GM21529 (cell line): ENCODE measurements around the gene MYLK2.
"Not testable (repeated sequence)": the region's sequence is repeated elsewhere in the genome, so short reads cannot be mapped to it uniquely, and the experiment has no call there.

ENCODE experiments used
- ATAC-seq: cut with Tn5 transposase; IDR thresholded peaks from one replicate; pipeline ENCODE4 v1.9.1; 2021; ENCODE audit not compliant: unreplicated experiment

The MYLK2 gene

DNA sequence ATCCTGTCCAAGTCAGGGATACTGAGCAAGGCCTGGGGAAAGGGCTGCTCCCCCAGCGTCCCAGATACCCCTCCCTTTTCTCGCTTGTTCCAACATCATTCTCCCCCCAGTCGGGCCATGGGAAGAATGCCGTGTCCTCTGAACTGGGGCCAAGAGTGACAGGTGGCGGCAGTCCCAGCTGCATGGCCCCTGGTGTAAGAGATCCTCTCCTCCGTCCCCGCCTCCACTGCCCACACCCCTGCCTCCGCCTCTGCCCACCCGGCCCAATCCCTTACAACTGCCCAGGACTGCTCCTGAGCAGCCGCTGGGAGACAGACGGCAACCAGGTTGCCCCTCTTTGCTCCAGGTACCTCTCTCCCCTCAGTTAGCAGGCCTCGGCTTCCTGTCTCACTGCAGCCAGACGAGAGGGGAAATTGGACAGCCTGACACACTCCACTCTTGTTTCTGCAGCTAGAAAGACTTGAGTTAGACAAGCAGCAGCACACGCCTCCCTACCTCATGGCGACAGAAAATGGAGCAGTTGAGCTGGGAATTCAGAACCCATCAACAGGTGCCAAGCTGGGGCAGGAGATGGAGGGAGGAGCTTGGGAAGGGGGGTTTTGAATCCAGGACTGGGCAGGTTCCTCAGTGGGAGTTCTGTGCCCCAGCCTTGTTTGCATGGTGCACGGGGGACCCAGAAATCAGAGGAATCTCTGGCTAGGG, at the start of gene MYLK2:
Gene MYLK2 (plus strand): TSS at position 274 of the 702 bp plus-strand sequence. CDS start 225 bp downstream, at position 499.
- ATAC-seq: no peak

DNA sequence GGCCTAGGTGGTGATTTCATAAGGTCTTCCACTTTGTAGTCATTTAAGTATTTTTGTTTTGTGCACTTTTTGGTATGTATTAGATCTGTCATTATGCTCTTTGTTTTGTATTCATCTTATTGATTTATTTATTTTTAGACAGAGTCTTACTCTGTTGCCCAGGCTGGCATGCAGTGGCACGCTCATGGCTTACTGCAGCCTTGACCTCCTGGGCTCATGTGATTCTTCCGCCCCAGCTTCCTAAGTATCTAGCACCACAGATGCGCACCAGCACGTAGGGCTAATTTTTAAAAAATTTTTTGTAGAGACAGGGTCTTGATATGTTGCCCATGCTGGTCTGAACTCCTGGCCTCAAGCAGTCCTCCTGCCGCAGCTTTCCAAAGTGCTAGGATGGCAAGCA, 49.5 kb upstream of the MYLK2 start:
- ATAC-seq: no peak

DNA sequence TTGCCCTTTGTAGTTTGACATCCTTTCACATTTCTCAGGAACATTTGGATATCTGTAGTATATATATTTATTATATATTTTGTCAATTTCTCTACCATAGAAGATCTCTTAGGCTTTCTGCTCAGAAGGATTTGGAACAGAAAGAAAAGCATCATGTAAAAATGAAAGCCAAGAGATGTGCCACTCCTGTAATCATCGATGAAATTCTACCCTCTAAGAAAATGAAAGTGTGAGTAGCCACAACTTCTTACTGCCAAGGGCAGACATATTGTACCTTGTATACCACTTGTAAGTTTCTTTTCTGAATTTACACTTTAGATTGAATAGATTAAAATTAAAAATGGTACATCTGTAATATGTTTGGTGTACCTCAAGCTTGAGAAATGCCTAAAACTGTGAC, 48.9 kb upstream of the MYLK2 start:
- ATAC-seq: no peak

DNA sequence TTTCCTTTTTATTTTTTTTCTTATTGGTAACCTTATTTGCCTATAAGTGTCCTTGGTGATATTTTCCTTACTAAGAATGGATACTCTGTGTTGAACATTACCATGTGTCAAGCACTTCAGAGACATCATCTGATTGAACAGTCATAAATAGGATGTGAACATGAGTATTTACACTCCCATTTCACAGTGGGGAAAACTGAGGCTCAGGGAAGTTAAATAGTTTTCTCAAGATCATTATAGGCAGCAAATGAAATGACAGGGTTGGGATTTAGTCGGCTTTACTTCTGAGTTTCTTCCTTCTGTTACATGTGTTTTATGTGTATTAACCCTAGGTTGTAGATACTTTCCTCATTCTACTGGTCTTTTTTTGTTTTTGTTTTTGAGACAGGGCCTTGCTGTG, 44.7 kb upstream of the MYLK2 start:
- no peak for ATAC-seq

DNA sequence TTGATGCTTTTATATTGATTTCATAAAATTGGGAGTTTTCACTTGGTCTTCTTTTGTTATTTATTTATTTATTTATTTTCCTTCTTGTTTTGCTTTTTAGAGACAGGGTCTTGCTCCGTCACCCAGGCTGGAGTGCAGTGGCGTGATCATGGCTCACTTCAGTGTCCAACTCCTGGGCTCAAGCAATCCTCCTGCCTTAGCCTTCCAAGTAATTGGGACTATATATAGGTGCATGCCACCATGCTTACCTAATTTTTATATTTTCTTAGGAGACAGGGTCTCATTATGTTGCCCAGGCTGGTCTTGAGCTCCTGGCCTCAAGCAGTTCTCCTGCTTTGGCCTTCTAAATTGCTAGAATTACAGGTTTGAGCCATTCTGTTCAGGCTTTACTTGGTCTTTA, 38.3 kb upstream of the MYLK2 start:
- ATAC-seq: no peak

DNA sequence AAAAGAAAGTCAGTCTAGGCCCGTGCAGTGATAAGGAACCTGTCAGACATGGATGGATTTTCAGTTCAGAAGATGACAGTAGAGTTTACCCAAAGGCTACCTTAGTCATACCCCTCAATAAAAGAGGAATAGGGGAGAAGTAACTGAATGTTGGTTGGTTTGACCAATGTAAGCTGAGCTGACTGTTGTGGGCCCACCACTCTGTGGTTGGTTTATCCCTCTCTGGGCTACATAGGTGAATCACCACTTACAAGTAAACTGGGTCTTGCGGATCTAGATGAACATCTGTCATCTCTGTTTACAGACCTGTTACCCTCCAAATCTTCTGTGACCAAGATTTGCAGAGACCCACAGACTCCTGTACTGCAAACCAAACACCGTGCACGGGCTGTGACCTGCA, 37.2 kb upstream of the MYLK2 start:
- ATAC-seq: no peak

DNA sequence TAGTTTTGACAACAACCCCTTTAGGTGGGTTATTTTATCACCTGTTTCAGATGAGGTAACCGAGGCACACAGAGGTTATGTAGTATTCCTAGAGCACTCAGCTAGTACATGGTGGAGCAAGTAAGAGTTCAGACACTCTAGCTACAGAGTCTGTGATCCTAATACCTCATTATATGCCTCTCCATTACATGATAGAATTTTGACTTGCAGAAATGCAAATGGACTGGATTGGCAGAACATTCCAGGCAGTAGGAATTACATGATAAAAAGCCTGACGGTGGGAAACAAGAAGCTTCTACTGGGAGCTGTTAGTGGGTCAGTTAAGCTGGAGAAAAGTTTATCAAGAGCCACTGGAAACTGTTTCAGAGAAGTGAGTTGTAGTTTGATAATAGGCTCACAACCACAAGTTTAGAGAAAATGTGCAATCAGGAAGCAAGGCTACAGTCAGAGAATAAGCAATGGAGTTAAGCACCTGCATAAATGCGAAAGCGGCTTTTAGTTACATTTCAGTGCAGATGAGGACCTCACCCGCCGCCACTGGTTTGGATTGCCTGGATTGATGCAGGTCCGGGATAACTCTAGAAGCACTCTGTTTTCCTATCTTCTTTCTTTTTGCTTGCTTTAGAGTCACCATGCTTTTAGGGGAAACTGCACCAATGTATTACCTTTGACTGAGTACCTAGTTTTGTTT, 34.7 kb upstream of the MYLK2 start:
- no peak for ATAC-seq

DNA sequence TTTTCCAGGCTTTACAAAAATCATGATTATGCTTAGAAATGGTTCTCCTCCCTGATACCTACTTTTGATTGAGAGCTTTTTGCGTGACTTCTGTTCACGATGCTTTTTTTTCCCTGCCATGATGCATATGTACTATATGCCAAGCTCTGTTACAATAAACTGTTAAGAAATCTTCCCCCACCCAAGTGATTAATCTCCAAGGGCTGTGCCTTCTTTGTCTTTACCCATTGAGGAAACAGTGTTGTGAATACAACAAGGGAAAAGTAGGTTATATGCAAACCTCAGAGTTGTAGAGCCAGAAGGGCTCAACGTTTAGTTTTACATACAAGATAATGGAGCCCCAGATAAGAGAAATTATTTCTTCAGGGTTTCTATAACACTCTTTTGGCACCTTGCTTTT, 34.1 kb upstream of the MYLK2 start:
- ATAC-seq: no peak

DNA sequence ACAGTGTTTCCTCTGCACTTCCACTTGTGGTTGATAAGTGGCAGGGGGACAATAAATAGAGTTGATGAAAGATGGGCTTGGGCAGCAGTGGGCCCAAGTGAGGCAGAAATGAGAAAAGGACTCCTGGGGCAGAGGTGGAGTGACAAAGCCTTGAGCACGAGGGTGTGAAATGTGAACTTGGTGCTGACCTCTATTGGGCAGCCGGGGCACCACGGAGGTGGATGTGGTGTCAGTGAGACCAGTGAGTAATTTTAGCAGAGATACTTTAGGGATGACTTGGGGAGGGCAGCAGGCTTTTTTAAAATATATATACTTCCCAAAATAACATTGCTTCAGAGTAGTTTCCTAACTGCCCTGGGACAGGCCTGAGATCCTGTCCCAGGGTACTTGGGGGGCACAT, 30.6 kb upstream of the MYLK2 start:
- no peak for ATAC-seq

DNA sequence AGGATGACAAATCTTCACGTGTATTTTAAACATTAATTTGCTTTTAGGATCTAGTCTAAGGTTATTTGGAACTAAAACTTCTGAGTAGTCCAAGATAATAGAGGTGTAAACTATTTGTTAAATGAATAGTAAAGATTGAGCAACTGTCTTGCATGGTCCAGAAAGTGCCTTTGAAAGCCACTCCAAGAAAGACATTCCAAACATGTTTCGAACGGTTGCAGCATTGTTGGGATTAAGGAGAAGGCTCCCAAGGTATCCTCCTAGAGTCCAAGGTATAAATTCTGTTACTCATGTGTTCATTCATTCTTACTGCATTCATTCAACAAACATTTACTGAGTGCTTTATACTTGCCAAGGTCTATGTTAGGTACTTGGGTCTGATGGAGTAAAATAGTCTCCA, 28.8 kb upstream of the MYLK2 start:
- ATAC-seq: no peak

DNA sequence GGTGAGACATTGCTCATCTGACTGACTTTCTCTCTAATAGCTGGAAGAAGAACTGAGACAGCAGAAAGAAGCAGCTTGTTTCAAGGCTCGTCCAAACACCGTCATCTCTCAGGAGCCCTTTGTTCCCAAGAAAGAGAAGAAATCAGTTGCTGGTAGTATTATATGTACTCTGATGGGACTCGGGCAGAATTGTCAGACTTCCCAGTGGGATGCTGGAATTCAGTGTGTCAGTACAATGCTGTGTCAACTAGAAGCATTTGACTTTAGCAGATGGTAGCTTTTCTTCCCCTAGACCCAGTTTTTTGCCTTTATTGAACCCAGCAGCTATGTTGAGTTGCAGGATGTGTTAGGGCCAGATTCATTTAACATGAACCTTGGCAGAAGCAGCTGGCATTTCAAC, 21.8 kb upstream of the MYLK2 start:
- no peak for ATAC-seq

DNA sequence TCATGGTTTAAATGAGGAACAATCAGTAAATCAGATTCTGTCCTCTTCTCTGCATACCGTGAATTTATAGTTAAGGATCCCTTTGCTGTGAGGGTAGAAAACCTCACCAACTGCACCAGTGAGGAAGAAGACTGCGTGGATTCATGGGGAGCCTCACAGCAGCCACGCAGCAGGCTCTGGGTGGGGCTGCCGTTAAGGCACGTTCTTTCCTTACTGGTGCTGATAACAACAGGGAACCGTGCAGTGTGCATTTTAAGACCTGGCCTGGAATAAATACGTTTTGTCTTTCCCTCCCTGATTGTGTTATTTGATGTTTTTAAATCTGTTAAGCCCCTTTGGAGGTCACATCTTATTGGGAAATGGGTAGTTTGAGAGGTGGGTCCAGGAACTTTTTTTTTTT, 17.6 kb upstream of the MYLK2 start:
- no peak for ATAC-seq

DNA sequence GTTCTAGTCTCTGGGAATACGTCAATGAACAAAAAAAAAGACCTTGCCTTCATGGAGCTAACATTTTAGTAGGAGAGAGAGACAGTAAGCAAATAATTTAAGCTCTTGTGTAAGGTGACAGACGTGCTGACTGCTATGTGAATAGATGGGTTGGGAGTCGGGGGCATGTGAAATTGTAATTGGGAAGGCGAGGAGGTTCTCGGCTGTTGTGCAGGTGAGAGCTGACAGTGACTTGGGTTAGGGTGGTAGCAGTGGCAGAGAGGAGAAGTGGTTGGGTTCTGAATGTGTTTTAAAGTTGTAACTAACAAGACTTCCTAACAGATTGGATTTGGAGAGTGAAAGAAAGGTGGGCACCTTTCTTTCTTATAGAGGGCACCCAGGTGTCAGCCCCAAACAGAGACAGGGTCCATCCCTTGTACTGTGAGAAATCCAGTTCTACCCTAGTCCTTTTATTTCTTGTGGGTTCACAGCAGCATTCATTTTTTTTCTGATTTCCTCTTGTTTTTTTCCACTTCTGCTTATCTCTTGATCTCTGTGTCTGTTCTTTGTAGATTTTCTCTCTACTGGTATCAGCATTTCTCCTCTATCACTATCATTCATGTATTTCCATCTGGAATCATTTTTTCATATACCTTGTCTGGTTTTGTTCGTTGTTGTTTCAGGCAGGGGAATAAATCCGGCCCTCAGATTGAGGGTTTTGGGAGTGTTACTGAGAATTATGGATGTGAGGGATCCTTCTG, 15.4 kb upstream of the MYLK2 start:
- ATAC-seq: no peak

DNA sequence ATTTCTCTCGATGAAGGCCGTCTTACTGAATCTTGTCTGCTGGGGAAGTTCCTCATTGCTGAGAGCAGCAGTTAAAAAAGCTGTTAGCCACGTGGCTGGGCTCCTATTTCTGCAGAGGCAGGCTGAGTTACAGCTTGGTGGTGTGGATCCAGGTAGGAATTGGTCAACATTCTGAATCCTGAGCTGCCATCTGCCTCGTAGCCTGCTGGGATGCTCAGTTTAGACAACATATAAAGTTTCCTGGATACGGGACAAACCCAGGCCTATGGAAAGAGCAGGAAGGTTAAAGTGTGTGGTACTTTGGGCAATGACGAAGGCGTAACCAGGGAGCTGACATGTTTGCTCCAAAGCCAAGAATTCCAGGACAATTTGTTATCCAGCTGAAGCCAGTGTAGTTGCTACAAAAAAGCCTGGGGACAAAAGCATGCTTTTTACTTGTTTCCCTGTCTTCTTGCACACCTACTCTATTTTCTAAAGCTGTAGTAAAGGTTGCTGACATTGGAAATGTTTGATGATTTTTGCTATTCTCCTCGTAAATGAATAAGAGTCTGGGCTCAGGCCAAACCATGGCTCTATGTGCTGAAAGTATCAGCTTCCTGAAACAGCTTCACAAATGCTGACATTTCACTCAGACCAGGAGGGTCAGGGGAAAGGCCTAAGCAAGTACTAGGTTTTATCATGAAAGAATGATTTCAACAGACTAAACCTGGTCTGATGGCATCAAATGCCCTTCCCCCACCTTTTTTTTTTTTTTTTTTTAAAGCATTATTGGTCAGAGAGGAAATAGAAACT, 12.4 kb upstream of the MYLK2 start:
- no peak for ATAC-seq

DNA sequence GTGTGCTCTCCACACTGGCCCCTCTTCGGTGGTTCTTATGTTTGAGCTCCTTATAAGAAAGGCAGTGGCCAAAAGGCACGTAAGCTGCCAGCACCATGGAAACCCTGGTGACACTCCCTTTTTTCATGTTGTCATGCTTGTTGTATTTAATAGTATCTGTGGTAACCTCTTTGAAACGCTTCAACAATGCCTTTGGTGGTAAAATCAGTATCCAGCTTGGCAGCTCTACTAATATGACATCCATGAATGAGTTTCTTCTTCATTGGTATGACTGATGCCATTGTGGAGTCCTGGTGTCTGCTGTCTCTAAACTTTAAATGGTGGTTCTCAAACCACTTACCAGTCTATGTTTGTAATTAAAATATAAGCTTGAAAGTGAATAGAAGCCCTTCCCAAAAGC, 10.7 kb upstream of the MYLK2 start:
- no peak for ATAC-seq

DNA sequence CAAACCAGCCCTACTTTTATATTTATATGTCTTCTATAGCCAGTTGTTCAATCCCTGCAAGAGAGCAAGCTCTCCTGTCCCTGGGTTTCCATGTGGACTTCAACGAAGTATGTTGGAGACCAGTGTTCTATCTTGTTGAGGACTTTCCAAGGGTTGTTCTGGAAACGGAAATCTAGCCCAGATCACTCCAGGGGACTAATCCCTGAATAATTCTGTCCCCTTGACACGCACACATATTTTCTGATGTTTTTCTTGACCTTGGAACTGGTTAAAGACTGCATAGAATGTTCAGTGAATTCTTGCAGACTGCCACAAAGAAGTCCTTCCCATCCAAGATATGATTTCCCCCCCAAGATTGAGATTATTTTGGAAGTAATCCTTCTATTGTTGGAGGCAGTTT, 9.5 kb upstream of the MYLK2 start:
- no peak for ATAC-seq

DNA sequence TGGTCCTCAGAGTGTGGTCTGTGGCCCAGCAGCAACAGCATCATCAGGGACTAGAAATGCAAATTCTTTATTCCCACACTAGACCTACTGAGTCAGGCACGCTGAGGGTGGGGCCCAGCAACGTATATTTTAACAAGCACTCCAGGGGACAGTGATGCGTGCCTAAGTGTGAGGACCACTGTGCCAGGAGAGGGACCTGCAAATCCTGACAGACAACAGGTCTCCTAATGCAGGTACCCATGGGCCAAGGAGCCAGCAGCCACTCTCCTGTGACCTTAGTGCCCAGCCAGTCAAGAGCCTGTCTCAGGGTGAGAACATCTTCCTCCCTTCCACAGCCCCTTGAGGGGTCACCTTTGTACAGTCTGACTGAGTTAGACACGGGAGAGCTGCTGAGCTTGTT, 8.0 kb upstream of the MYLK2 start:
- no peak for ATAC-seq

DNA sequence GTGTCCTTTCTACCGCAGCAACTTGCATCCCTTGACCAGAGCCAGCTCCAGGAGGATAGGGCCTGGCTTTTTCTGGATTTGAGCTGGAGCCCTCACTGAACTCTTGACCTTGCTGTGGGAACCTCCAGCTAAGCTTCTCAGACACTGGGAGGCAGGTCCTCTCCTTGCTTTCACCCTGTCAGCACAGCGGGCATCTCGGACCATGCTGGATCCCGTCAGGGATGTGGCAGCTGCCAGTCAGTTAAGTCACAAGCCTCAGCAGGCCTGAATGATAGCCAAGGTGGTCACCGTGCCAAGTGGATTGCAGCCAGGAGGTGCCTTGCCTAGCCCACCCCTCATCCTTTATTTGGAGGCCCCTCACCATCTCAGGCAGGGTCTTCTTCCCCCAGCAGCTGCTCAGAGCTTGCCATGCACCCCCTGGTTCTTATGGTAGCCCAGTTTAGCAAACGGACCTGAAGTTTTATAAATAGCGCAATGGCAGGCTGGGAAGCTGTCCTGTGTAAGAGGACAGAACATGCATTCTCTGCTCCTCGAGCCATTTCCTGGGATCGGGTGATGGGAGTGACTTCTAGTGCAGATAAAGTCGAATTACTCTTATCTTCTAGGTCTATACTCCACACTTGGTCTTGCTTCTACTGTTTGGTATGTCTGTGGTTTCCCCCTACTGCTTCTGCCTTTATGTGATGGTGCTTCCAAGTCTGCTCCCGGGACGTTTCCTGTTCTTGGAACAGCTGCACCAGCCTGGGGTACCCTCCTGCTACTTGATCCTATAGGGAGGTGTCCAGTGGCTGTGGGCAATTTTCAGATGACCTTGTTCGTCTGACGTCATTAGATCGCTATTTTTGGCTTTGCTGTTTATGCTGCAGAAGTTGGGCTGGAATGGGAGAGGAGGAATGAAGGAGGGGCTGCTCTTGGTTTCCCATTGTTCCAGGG, 7.1 kb upstream of the MYLK2 start:
- ATAC-seq: no peak

DNA sequence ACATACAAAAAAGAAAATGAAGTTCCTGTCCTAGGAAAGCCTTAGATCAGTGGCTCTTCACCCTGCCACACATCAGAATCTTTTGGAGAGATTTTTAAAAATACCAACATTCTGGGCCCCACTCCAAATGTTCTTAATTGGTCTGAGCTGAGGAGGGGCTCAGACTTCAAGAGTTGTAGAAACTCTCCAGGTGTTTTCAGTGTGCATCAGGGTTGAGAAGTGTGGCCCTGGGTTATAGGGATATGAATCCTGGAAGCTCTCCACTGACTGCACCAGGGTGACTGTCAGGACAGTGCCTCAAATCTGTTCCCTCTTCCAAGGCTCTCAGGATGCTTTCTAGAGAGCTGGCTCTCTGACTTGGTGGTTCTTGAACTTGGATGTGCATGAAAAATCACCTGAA, 5.5 kb upstream of the MYLK2 start:
- ATAC-seq: no peak

DNA sequence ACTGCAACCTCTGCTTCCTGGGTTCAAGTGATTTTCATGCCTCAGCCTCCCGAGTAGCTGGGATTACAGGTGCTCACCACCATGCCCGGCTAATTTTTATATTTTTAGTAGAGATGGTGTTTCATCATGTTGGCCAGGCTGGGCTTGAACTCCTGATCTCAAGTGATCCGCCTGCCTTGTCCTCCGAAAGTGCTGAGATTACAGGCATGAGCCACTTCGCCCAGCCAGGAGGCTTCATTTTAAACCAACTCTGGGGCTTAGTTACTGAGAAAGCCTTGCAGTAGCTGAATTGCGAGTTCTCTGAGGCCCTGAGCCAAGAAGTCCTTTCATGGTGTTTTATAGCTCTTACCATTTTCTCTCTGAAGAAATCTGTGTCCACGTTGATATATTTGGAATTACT, 5.0 kb upstream of the MYLK2 start:
- not testable (repeated sequence) for ATAC-seq
